Measurements from ENCODE around the gene CACHD1. TPM values are rescaled to one million over a fixed set of nuclear protein-coding genes. Genes with fewer than 3 reads are reported as not detected.

CACHD1 gene
- total and polyA plus RNA-seq, 2 donors (not counting 1 experiment from before 2014, with no cell fraction given): 2.9 to 5.4 TPM

GRCh38 chr1:64645735-64646134, 175.8 kb downstream of the CACHD1 start:
- no peaks in the 10 kb centered on the region for H3K27me3 ChIP-seq (ENCODE audit: control insufficient read depth, insufficient read depth, low read length)
- DNase-seq (ENCODE audit: low read depth in 2 of 2): no peak
- H3K79me2 ChIP-seq (ENCODE audit: control insufficient read depth, insufficient read depth, low read length): no peaks in the 10 kb centered on the region
- no peaks in the 10 kb centered on the region for H3K36me3 ChIP-seq (ENCODE audit: control insufficient read depth, insufficient read depth, low read length)
- no peaks in the 10 kb centered on the region for H3K4me1 ChIP-seq (ENCODE audit: control insufficient read depth, extremely low read depth, insufficient read depth, low read length)
- H3K9me3 ChIP-seq (ENCODE audit: control insufficient read depth, insufficient read depth, low read depth, low read length): no peaks in the 10 kb centered on the region
- TF ChIP-seq CTCF (conservative IDR thresholded peaks at IDR 0.05 in 1 of 2, IDR thresholded peaks at IDR 0.05 in 1 of 2; ENCODE audit: low read depth in 1 of 2, low read length in 2 of 2): no peak
- no peak for TF ChIP-seq EZH2 (IDR thresholded peaks at IDR 0.05; ENCODE audit: low read length, missing control alignments)
- no peak overlapping the region for H3K9ac ChIP-seq (ENCODE audit: insufficient read depth, low read length)
- no peaks in the 10 kb centered on the region for H4K20me1 ChIP-seq (ENCODE audit: control insufficient read depth, extremely low read depth, insufficient read depth, low read length)
- H3K4me3 ChIP-seq (replicated peaks in 1 of 4; ENCODE audit: control extremely low read depth in 1 of 4, insufficient read depth in 1 of 4, low read depth in 3 of 4, low read length in 4 of 4): no peak overlapping the region
- no peak overlapping the region for H2AFZ ChIP-seq (ENCODE audit: low read length)
- no peak overlapping the region for H3K27ac ChIP-seq (ENCODE audit: insufficient read depth, low read length)
- no peak overlapping the region for H3K4me2 ChIP-seq (ENCODE audit: extremely low read depth, insufficient read depth, low read length)

- H3K4me3 ChIP-seq (replicated peaks in 1 of 4; ENCODE audit: control extremely low read depth in 1 of 4, insufficient read depth in 1 of 4, low read depth in 3 of 4, low read length in 4 of 4): no peak overlapping the region
- no peak overlapping the region for H3K9ac ChIP-seq (ENCODE audit: insufficient read depth, low read length)
- H3K27me3 ChIP-seq (ENCODE audit: control insufficient read depth, insufficient read depth, low read length): no peaks in the 10 kb centered on the region
- no peaks in the 10 kb centered on the region for H4K20me1 ChIP-seq (ENCODE audit: control insufficient read depth, extremely low read depth, insufficient read depth, low read length)
- H3K4me1 ChIP-seq (ENCODE audit: control insufficient read depth, extremely low read depth, insufficient read depth, low read length): no peaks in the 10 kb centered on the region
- DNase-seq (ENCODE audit: low read depth in 2 of 2): peak in 1 of 2 donors; percentile 51
- no peaks in the 10 kb centered on the region for H3K9me3 ChIP-seq (ENCODE audit: control insufficient read depth, insufficient read depth, low read depth, low read length)
- H3K36me3 ChIP-seq (ENCODE audit: control insufficient read depth, insufficient read depth, low read length): no peaks in the 10 kb centered on the region
- no peak for TF ChIP-seq EZH2 (IDR thresholded peaks at IDR 0.05; ENCODE audit: low read length, missing control alignments)
- no peak for TF ChIP-seq CTCF (conservative IDR thresholded peaks at IDR 0.05 in 1 of 2, IDR thresholded peaks at IDR 0.05 in 1 of 2; ENCODE audit: low read depth in 1 of 2, low read length in 2 of 2)
- H3K79me2 ChIP-seq (ENCODE audit: control insufficient read depth, insufficient read depth, low read length): no peaks in the 10 kb centered on the region
- H3K27ac ChIP-seq (ENCODE audit: insufficient read depth, low read length): no peak overlapping the region
- no peak overlapping the region for H2AFZ ChIP-seq (ENCODE audit: low read length)
- H3K4me2 ChIP-seq (ENCODE audit: extremely low read depth, insufficient read depth, low read length): no peak overlapping the region
These were observed 180.5 kb downstream of the CACHD1 start for GRCh38 chr1:64650411-64650810.

GRCh38 chr1:64651841-64652240, 181.9 kb downstream of the CACHD1 start:
- H3K27ac ChIP-seq (ENCODE audit: insufficient read depth, low read length): no peak overlapping the region

More at GRCh38 chr1:64651841-64652240, 181.9 kb downstream of the CACHD1 start:
- no peaks in the 10 kb centered on the region for H3K4me1 ChIP-seq (ENCODE audit: control insufficient read depth, extremely low read depth, insufficient read depth, low read length)
- H3K36me3 ChIP-seq (ENCODE audit: control insufficient read depth, insufficient read depth, low read length): no peaks in the 10 kb centered on the region
- H3K27me3 ChIP-seq (ENCODE audit: control insufficient read depth, insufficient read depth, low read length): no peaks in the 10 kb centered on the region
- TF ChIP-seq EZH2 (IDR thresholded peaks at IDR 0.05; ENCODE audit: low read length, missing control alignments) (no peak), CTCF (conservative IDR thresholded peaks at IDR 0.05 in 1 of 2, IDR thresholded peaks at IDR 0.05 in 1 of 2; ENCODE audit: low read depth in 1 of 2, low read length in 2 of 2) (no peak)
- no peak overlapping the region for H3K9ac ChIP-seq (ENCODE audit: insufficient read depth, low read length)
- H3K79me2 ChIP-seq (ENCODE audit: control insufficient read depth, insufficient read depth, low read length): no peaks in the 10 kb centered on the region
- H4K20me1 ChIP-seq (ENCODE audit: control insufficient read depth, extremely low read depth, insufficient read depth, low read length): no peaks in the 10 kb centered on the region
- no peak overlapping the region for H3K4me2 ChIP-seq (ENCODE audit: extremely low read depth, insufficient read depth, low read length)
- no peak overlapping the region for H3K4me3 ChIP-seq (replicated peaks in 1 of 4; ENCODE audit: control extremely low read depth in 1 of 4, insufficient read depth in 1 of 4, low read depth in 3 of 4, low read length in 4 of 4)
- peak in 1 of 2 donors; percentile 49 for DNase-seq (ENCODE audit: low read depth in 2 of 2)
- H3K9me3 ChIP-seq (ENCODE audit: control insufficient read depth, insufficient read depth, low read depth, low read length): no peaks in the 10 kb centered on the region
- no peak overlapping the region for H2AFZ ChIP-seq (ENCODE audit: low read length)
